ENCODE results near the gene YWHAG.
"Not testable (repeated sequence)": the region's sequence is repeated elsewhere in the genome, so short reads cannot be mapped to it uniquely, and the experiment has no call there.

YWHAG gene

GRCh38 chr7:76392531-76393115, 33.8 kb upstream of the YWHAG start:
- no peak for DNase-seq (ENCODE audit: low read depth)
- H3K4me3 ChIP-seq (ENCODE audit: low read depth, low read length) = peak overlapping the region; percentile 51
- in situ Hi-C loops (cut with HindIII; ENCODE audit: low sequenced_read_pairs) = no loop called here
- TF ChIP-seq CTCF (IDR thresholded peaks at IDR 0.05; ENCODE audit: low read depth, low read length, missing control alignments) = no peak

GRCh38 chr7:76390092-76390491, 31.3 kb upstream of the YWHAG start:
- no peak for DNase-seq (ENCODE audit: low read depth)
- no peak for TF ChIP-seq CTCF (IDR thresholded peaks at IDR 0.05; ENCODE audit: low read depth, low read length, missing control alignments)
- in situ Hi-C loops (cut with HindIII; ENCODE audit: low sequenced_read_pairs) = no loop called here
- no peak overlapping the region for H3K4me3 ChIP-seq (ENCODE audit: low read depth, low read length)

GRCh38 chr7:76387789-76388188, 29.0 kb upstream of the YWHAG start:
- in situ Hi-C loops (cut with HindIII; ENCODE audit: low sequenced_read_pairs); H3K4me3 ChIP-seq (ENCODE audit: low read depth, low read length); DNase-seq (ENCODE audit: low read depth): not testable (repeated sequence)

GRCh38 chr7:76386691-76387260, 28.0 kb upstream of the YWHAG start:
- no peak for DNase-seq (ENCODE audit: low read depth)
- in situ Hi-C loops (cut with HindIII; ENCODE audit: low sequenced_read_pairs) = no loop called here
- no peak for TF ChIP-seq CTCF (IDR thresholded peaks at IDR 0.05; ENCODE audit: low read depth, low read length, missing control alignments)
- no peak overlapping the region for H3K4me3 ChIP-seq (ENCODE audit: low read depth, low read length)

- DNase-seq (ENCODE audit: low read depth) = no peak
- H3K4me3 ChIP-seq (ENCODE audit: low read depth, low read length) = no peak overlapping the region
- no peak for TF ChIP-seq CTCF (IDR thresholded peaks at IDR 0.05; ENCODE audit: low read depth, low read length, missing control alignments)
- in situ Hi-C loops (cut with HindIII; ENCODE audit: low sequenced_read_pairs) = no loop called here
Measured at GRCh38 chr7:76383089-76383944, 24.5 kb upstream of the YWHAG start.

GRCh38 chr7:76381814-76382213, 23.0 kb upstream of the YWHAG start:
- H3K4me3 ChIP-seq (ENCODE audit: low read depth, low read length) = no peak overlapping the region
- in situ Hi-C loops (cut with HindIII; ENCODE audit: low sequenced_read_pairs) = no loop called here
- peak; percentile 16 for TF ChIP-seq CTCF (IDR thresholded peaks at IDR 0.05; ENCODE audit: low read depth, low read length, missing control alignments)
- no peak for DNase-seq (ENCODE audit: low read depth)

- no peak for DNase-seq (ENCODE audit: low read depth)
- no peak for TF ChIP-seq CTCF (IDR thresholded peaks at IDR 0.05; ENCODE audit: low read depth, low read length, missing control alignments)
- in situ Hi-C loops (cut with HindIII; ENCODE audit: low sequenced_read_pairs) = no loop called here
- peak overlapping the region; percentile 25 for H3K4me3 ChIP-seq (ENCODE audit: low read depth, low read length)
Measured at GRCh38 chr7:76380623-76380966, 21.8 kb upstream of the YWHAG start.

Measured in astrocyte of the cerebellum (primary cell).